Heart left ventricle (tissue), 13 donors: ENCODE measurements around the gene CST7.

ENCODE experiments used
- POLR2A ChIP-seq, 2 donors: fragments of 450-650 bp; IDR thresholded peaks; one replicate each; pipeline ENCODE4 v1.6.1; 2017; ENCODE audit warnings: antibody characterized with exemption in 2 of 2, mild to moderate bottlenecking in 2 of 2, moderate library complexity in 2 of 2
- TF ChIP-seq, protein P1 (sequence below), 12 donors: fragments of 200-600 bp; sonication (generic) in 4 of 12; IDR thresholded peaks; one replicate each; pipeline versions ENCODE4 v1.5.0 to v1.8.0; 2018 to 2022; ENCODE audit warnings: antibody characterized with exemption in 12 of 12, mild to moderate bottlenecking in 5 of 12
- donor health status: ischemic (EF 13 %, LVEDD 7.1; RV severe dilation, severe dysfunction).
- donor health status: DM: no; HTN: yes; CAD: no.
- donor health status: DM: no; HTN: no; CAD: no.
- donor health status: ischemic (EF 25% LVEDD 6.9; RV normal size, moderate dysfunction).
- donor health status: ischemic (EF 25% LVEDD 5.7; RV mildly dilated, moderate dysfunction).
- donor health status: ischemic (EF 35%, LVEDD 5.7; RV mildly dilated, moderate dysfunction).
- donor health status: nonischemic (EF 11% LVEDD 7.7; RV severe dilation, severe dysfunction).
- donor health status: DM: yes; HTN: yes; CAD: no.
- donor health status: PGD.
- donor health status: ischemic (EF 29% LVEDD 5.4; RV normal size, mild dysfunction).
- donor health status: nonischemic (EF 23%, LVEDD 6.1; RV moderate dilation, normal function).

GRCh38 chr20:24935766-24936525 lies 13.1 kb upstream of the CST7 start:
- TF ChIP-seq POLR2A (IDR thresholded peaks at IDR 0.05) = no peak
- TF ChIP-seq, protein P1, sequence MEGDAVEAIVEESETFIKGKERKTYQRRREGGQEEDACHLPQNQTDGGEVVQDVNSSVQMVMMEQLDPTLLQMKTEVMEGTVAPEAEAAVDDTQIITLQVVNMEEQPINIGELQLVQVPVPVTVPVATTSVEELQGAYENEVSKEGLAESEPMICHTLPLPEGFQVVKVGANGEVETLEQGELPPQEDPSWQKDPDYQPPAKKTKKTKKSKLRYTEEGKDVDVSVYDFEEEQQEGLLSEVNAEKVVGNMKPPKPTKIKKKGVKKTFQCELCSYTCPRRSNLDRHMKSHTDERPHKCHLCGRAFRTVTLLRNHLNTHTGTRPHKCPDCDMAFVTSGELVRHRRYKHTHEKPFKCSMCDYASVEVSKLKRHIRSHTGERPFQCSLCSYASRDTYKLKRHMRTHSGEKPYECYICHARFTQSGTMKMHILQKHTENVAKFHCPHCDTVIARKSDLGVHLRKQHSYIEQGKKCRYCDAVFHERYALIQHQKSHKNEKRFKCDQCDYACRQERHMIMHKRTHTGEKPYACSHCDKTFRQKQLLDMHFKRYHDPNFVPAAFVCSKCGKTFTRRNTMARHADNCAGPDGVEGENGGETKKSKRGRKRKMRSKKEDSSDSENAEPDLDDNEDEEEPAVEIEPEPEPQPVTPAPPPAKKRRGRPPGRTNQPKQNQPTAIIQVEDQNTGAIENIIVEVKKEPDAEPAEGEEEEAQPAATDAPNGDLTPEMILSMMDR (IDR thresholded peaks at IDR 0.05) = no peak
